Ectodermal cell (in vitro differentiated cells): ENCODE results near the gene MSH2.

Experiments
- H3K27ac ChIP-seq: 2 replicates; pipeline ENCODE4 v1.7.0; 2013; ENCODE audit warnings: mild to moderate bottlenecking, low read depth, low read length; ENCODE audit not compliant: insufficient read depth, poor library complexity, severe bottlenecking
- H3K27me3 ChIP-seq: 2 replicates; pipeline ENCODE4 v1.7.0; 2013; ENCODE audit warnings: mild to moderate bottlenecking, low read length; ENCODE audit not compliant: insufficient read depth, control insufficient read depth, poor library complexity, severe bottlenecking
- H3K36me3 ChIP-seq: one replicate; pipeline ENCODE4 v1.7.0; 2013; ENCODE audit warnings: low read length; ENCODE audit not compliant: control insufficient read depth, insufficient read depth
- H3K4me1 ChIP-seq: one replicate; pipeline ENCODE4 v1.7.0; 2013; ENCODE audit warnings: low read length; ENCODE audit not compliant: control insufficient read depth, insufficient read depth
- H3K4me3 ChIP-seq: 2 replicates; pipeline ENCODE4 v1.7.0; 2013; ENCODE audit warnings: low read depth, low read length, control low read depth; ENCODE audit not compliant: insufficient read depth
- H3K9me3 ChIP-seq: 2 replicates; pipeline ENCODE4 v1.7.0; 2013; ENCODE audit warnings: mild to moderate bottlenecking, low read length, moderate library complexity; ENCODE audit not compliant: control insufficient read depth
- WGBS, 2 experiments: methylation state at CpG; one replicate each; pipeline ENCODE4 v1.1.7; 2013; ENCODE audit warnings: missing lambda C conversion rate in 2 of 2; 5-methylcytosine and 5-hydroxymethylcytosine counted together

The MSH2 gene

GRCh38 chr2:47513981-47514520, 111.1 kb downstream of the MSH2 start:
- Histone ChIP-seq H3K4me1 (peaks cover 11% of the 10 kb centered on the region), H3K9me3 (no peaks in the 10 kb centered on the region), H3K36me3 (no peaks in the 10 kb centered on the region), H3K27me3 (no peaks in the 10 kb centered on the region), H3K27ac (no peak overlapping the region), H3K4me3 (no peak overlapping the region)
- WGBS, 2 experiments: 82 to 92% methylated on average over 7 of the region's 7 CpGs

GRCh38 chr2:47516360-47517104, 113.6 kb downstream of the MSH2 start:
- Histone ChIP-seq H3K27me3 (peaks cover 14% of the 10 kb centered on the region), H3K27ac (no peak overlapping the region), H3K36me3 (no peaks in the 10 kb centered on the region), H3K4me3 (no peak overlapping the region), H3K4me1 (peaks cover 24% of the 10 kb centered on the region), H3K9me3 (no peaks in the 10 kb centered on the region)
- 35 to 41% methylated on average over 5 to 7 of the region's 7 CpGs for WGBS, 2 experiments

- H3K27me3 ChIP-seq: peaks cover 19% of the 10 kb centered on the region
- no peaks in the 10 kb centered on the region for H3K9me3 ChIP-seq
- H3K27ac ChIP-seq: no peak overlapping the region
- peaks cover 24% of the 10 kb centered on the region for H3K4me1 ChIP-seq
- H3K36me3 ChIP-seq: no peaks in the 10 kb centered on the region
- 94 to 97% methylated on average over 12 of the region's 12 CpGs for WGBS, 2 experiments
- H3K4me3 ChIP-seq: no peak overlapping the region
Observed at GRCh38 chr2:47518497-47519146, 115.7 kb downstream of the MSH2 start.

- Histone ChIP-seq H3K4me1 (peaks cover 24% of the 10 kb centered on the region), H3K27ac (no peak overlapping the region), H3K36me3 (no peaks in the 10 kb centered on the region), H3K9me3 (no peaks in the 10 kb centered on the region), H3K4me3 (no peak overlapping the region), H3K27me3 (peaks cover 19% of the 10 kb centered on the region)
- 94 to 97% methylated on average over 9 of the region's 9 CpGs for WGBS, 2 experiments
Observed at GRCh38 chr2:47519147-47519537, 116.2 kb downstream of the MSH2 start.

GRCh38 chr2:47519604-47520301, 116.8 kb downstream of the MSH2 start:
- 40 to 49% methylated on average over 7 to 9 of the region's 9 CpGs for WGBS, 2 experiments
- Histone ChIP-seq H3K9me3 (no peaks in the 10 kb centered on the region), H3K36me3 (no peaks in the 10 kb centered on the region)

GRCh38 chr2:47520302-47520630, 117.3 kb downstream of the MSH2 start:
- peaks cover 19% of the 10 kb centered on the region for H3K27me3 ChIP-seq
- H3K27ac ChIP-seq: no peak overlapping the region
- no peaks in the 10 kb centered on the region for H3K36me3 ChIP-seq
- no peaks in the 10 kb centered on the region for H3K9me3 ChIP-seq
- H3K4me1 ChIP-seq: peaks cover 24% of the 10 kb centered on the region
- no peak overlapping the region for H3K4me3 ChIP-seq
- WGBS, 2 experiments: 69 to 74% methylated on average over 8 of the region's 8 CpGs

More at GRCh38 chr2:47519604-47520301, 116.8 kb downstream of the MSH2 start:
- peaks cover 24% of the 10 kb centered on the region for H3K4me1 ChIP-seq
- no peak overlapping the region for H3K4me3 ChIP-seq
- H3K27ac ChIP-seq: peak overlapping the region; percentile 12
- peaks cover 19% of the 10 kb centered on the region for H3K27me3 ChIP-seq

GRCh38 chr2:47520825-47521665, 118.1 kb downstream of the MSH2 start:
- H3K4me3 ChIP-seq: peak overlapping the region; percentile 3
- 46 to 51% methylated on average over 97 of the region's 97 CpGs for WGBS, 2 experiments
- no peaks in the 10 kb centered on the region for H3K9me3 ChIP-seq
- H3K36me3 ChIP-seq: no peaks in the 10 kb centered on the region
- H3K27ac ChIP-seq: no peak overlapping the region
- peaks cover 24% of the 10 kb centered on the region for H3K4me1 ChIP-seq
- H3K27me3 ChIP-seq: peaks cover 19% of the 10 kb centered on the region

GRCh38 chr2:47521666-47522285, 118.8 kb downstream of the MSH2 start:
- Histone ChIP-seq H3K27me3 (peaks cover 19% of the 10 kb centered on the region), H3K4me1 (peaks cover 24% of the 10 kb centered on the region), H3K36me3 (no peaks in the 10 kb centered on the region), H3K27ac (no peak overlapping the region), H3K9me3 (no peaks in the 10 kb centered on the region), H3K4me3 (no peak overlapping the region)
- 75 to 81% methylated on average over 22 of the region's 22 CpGs for WGBS, 2 experiments

- no peak overlapping the region for H3K4me3 ChIP-seq
- H3K4me1 ChIP-seq: peaks cover 14% of the 10 kb centered on the region
- no peaks in the 10 kb centered on the region for H3K36me3 ChIP-seq
- no peaks in the 10 kb centered on the region for H3K9me3 ChIP-seq
- H3K27ac ChIP-seq: no peak overlapping the region
- peaks cover 16% of the 10 kb centered on the region for H3K27me3 ChIP-seq
- 95 to 97% methylated on average over 3 to 4 of the region's 4 CpGs for WGBS, 2 experiments
Observed at GRCh38 chr2:47525167-47525566, 122.2 kb downstream of the MSH2 start.
